WTC11 (cell line): ENCODE results near the gene PIK3C3. TPM values are rescaled to one million over a fixed set of nuclear protein-coding genes. Genes with fewer than 3 reads are reported as not detected.

Experiments used
- ATAC-seq: fragments of 200-7000 bp; cut with Tn5 transposase; 2 replicates; pipeline ENCODE4 v1.10.0; 2021; ENCODE audit warnings: mild to moderate bottlenecking, moderate library complexity
- CTCF ChIA-PET: fragments of 300-600 bp; sonication (Branson Sonifier 250); formaldehyde crosslinking; loops from one replicate; lab custom pipeline; 2021; ENCODE audit warnings: antibody characterized with exemption; lab: Charles Lee
- POLR2A ChIA-PET: fragments of 350-600 bp; sonication (Branson Sonifier 250); formaldehyde crosslinking; loops from one replicate; lab custom pipeline; 2021; ENCODE audit warnings: antibody characterized with exemption; lab: Charles Lee
- DNase-seq: peaks from one replicate; pipeline ENCODE4 v3.0.0; 2021; ENCODE audit warnings: low spot score
- H3K27ac Mint-ChIP-seq: 2 replicates; pipeline ENCODE4 v1.8.0; 2021; ENCODE audit warnings: mixed read lengths
- H3K27me3 Mint-ChIP-seq: 2 replicates; pipeline ENCODE4 v1.8.0; 2021; ENCODE audit warnings: low read depth, mild to moderate bottlenecking, moderate library complexity, mixed read lengths
- H3K36me3 Mint-ChIP-seq: 2 replicates; pipeline ENCODE4 v1.8.0; 2021; ENCODE audit warnings: mixed read lengths
- H3K4me1 Mint-ChIP-seq: 2 replicates; pipeline ENCODE4 v1.8.0; 2022; ENCODE audit warnings: mixed read lengths
- H3K4me3 Mint-ChIP-seq: 2 replicates; pipeline ENCODE4 v1.8.0; 2021; ENCODE audit warnings: mild to moderate bottlenecking, moderate library complexity, mixed read lengths
- H3K9me3 Mint-ChIP-seq: 2 replicates; pipeline ENCODE4 v1.8.0; 2021; ENCODE audit warnings: mixed read lengths
- ARID4B ChIP-seq: sonication (generic); formaldehyde crosslinking; IDR thresholded peaks from 2 replicates; pipeline ENCODE4 v1.8.0; 2023; ENCODE audit warnings: missing genetic modification reagents, mild to moderate bottlenecking, borderline replicate concordance
- ATF2 ChIP-seq: sonication (generic); formaldehyde crosslinking; IDR thresholded peaks from 2 replicates; pipeline ENCODE4 v1.8.1; 2022; ENCODE audit warnings: low read depth, missing genetic modification reagents, borderline replicate concordance
- CBFB ChIP-seq: sonication (generic); formaldehyde crosslinking; IDR thresholded peaks from 2 replicates; pipeline ENCODE4 v1.8.1; 2022; ENCODE audit warnings: mild to moderate bottlenecking, low read depth, missing genetic modification reagents
- CREB1 ChIP-seq: sonication (generic); formaldehyde crosslinking; IDR thresholded peaks from 2 replicates; pipeline ENCODE4 v1.8.0; 2023; ENCODE audit warnings: mild to moderate bottlenecking, missing genetic modification reagents
- E2F4 ChIP-seq: sonication (generic); formaldehyde crosslinking; IDR thresholded peaks from 2 replicates; pipeline ENCODE4 v1.8.1; 2022; ENCODE audit warnings: low read depth, mild to moderate bottlenecking, moderate library complexity, missing genetic modification reagents, borderline replicate concordance
- E2F5 ChIP-seq: sonication (generic); formaldehyde crosslinking; IDR thresholded peaks from 2 replicates; pipeline ENCODE4 v1.8.1; 2022; ENCODE audit warnings: mild to moderate bottlenecking, moderate library complexity, missing genetic modification reagents
- ERG ChIP-seq: fragments of 250-450 bp; sonication (Bioruptor Pico); IDR thresholded peaks from 2 replicates; pipeline ENCODE4 v1.8.0; 2021; ENCODE audit warnings: mild to moderate bottlenecking
- GTF2I ChIP-seq: fragments of 250-450 bp; sonication (Bioruptor Pico); conservative IDR thresholded peaks from 2 replicates; pipeline ENCODE4 v1.4.0; 2021; ENCODE audit warnings: mild to moderate bottlenecking
- KAT7 ChIP-seq: sonication (generic); formaldehyde crosslinking; IDR thresholded peaks from 2 replicates; pipeline ENCODE4 v1.8.1; 2023; ENCODE audit warnings: missing genetic modification reagents, mild to moderate bottlenecking, borderline replicate concordance
- MAX ChIP-seq: sonication (generic); formaldehyde crosslinking; IDR thresholded peaks from 2 replicates; pipeline ENCODE4 v1.8.0; 2022; ENCODE audit warnings: mild to moderate bottlenecking, missing genetic modification reagents
- NFATC4 ChIP-seq: fragments of 250-450 bp; sonication (Bioruptor Pico); IDR thresholded peaks from 2 replicates; pipeline ENCODE4 v1.9.0; 2021; ENCODE audit warnings: mild to moderate bottlenecking
- NFYB ChIP-seq: sonication (generic); formaldehyde crosslinking; conservative IDR thresholded peaks from 2 replicates; pipeline ENCODE4 v1.8.0; 2022; ENCODE audit warnings: low read depth, missing genetic modification reagents
- NR1H2 ChIP-seq: sonication (generic); formaldehyde crosslinking; IDR thresholded peaks from 2 replicates; pipeline ENCODE4 v1.9.0; 2021; ENCODE audit warnings: mild to moderate bottlenecking, moderate library complexity, missing genetic modification reagents
- NR3C1 ChIP-seq: sonication (generic); formaldehyde crosslinking; conservative IDR thresholded peaks from 2 replicates; pipeline ENCODE4 v1.8.1; 2023; ENCODE audit warnings: low read depth, mild to moderate bottlenecking, missing genetic modification reagents
- OVOL2 ChIP-seq: fragments of 250-450 bp; sonication (Bioruptor Pico); IDR thresholded peaks from 2 replicates; pipeline ENCODE4 v1.9.0; 2021; ENCODE audit warnings: mild to moderate bottlenecking, borderline replicate concordance
- PRRX2 ChIP-seq: fragments of 250-450 bp; sonication (Bioruptor Pico); IDR thresholded peaks from 2 replicates; pipeline ENCODE4 v1.8.0; 2021; ENCODE audit warnings: mild to moderate bottlenecking
- RELA ChIP-seq: sonication (generic); formaldehyde crosslinking; IDR thresholded peaks from 2 replicates; pipeline ENCODE4 v1.8.1; 2022; ENCODE audit warnings: missing genetic modification reagents, mild to moderate bottlenecking, borderline replicate concordance
- STAT6 ChIP-seq: sonication (generic); formaldehyde crosslinking; conservative IDR thresholded peaks from 2 replicates; pipeline ENCODE4 v1.8.1; 2023; ENCODE audit warnings: mild to moderate bottlenecking, low read depth, missing genetic modification reagents, moderate library complexity
- TCF7 ChIP-seq: sonication (generic); formaldehyde crosslinking; IDR thresholded peaks from 2 replicates; pipeline ENCODE4 v1.8.0; 2022; ENCODE audit warnings: mild to moderate bottlenecking, low read depth, missing genetic modification reagents, moderate library complexity
- ZNF232 ChIP-seq: sonication (generic); formaldehyde crosslinking; IDR thresholded peaks from 2 replicates; pipeline ENCODE4 v1.8.0; 2022; ENCODE audit warnings: mild to moderate bottlenecking, missing genetic modification reagents
- ZNF281 ChIP-seq: sonication (generic); formaldehyde crosslinking; IDR thresholded peaks from 2 replicates; pipeline ENCODE4 v1.8.0; 2023; ENCODE audit warnings: mild to moderate bottlenecking, missing genetic modification reagents
- ZNF396 ChIP-seq: fragments of 250-450 bp; sonication (Bioruptor Pico); IDR thresholded peaks from 2 replicates; pipeline ENCODE4 v1.8.0; 2021; ENCODE audit warnings: mild to moderate bottlenecking, moderate library complexity, borderline replicate concordance
- total RNA-seq: library from RNA; stranded (reverse); gene quantifications from 3 replicates; pipeline ENCODE4 v1.2.3, GENCODE V29; 2021

The PIK3C3 gene
- total RNA-seq, 1 experiment from 2014 or later, result 40.4 TPM

- no peaks in the 10 kb centered on the region for H3K9me3 Mint-ChIP-seq
- TF ChIP-seq NR1H2 (CRISPR knock-in tag), result no peak
- TF ChIP-seq E2F5, result no peak
- TF ChIP-seq ZNF232 (CRISPR knock-in tag), result no peak
- TF ChIP-seq OVOL2 (CRISPR knock-in tag), result no peak
- TF ChIP-seq PRRX2 (CRISPR knock-in tag), result no peak
- TF ChIP-seq ZNF281, result no peak
- TF ChIP-seq ZNF396 (CRISPR knock-in tag), result no peak
- TF ChIP-seq KAT7 (CRISPR knock-in tag), result no peak
- no peak for TF ChIP-seq ERG
- TF ChIP-seq RELA (CRISPR knock-in tag), result no peak
- no peak for TF ChIP-seq MAX (CRISPR knock-in tag)
- TF ChIP-seq CREB1 (CRISPR knock-in tag), result no peak
- no peak for TF ChIP-seq ARID4B
- no peak for TF ChIP-seq CBFB (CRISPR knock-in tag)
- no peak for TF ChIP-seq GTF2I (CRISPR knock-in tag)
- no peak for TF ChIP-seq TCF7 (CRISPR knock-in tag)
- no peak for TF ChIP-seq NFYB (CRISPR knock-in tag)
- TF ChIP-seq, all 79 proteins: peak for 0
- DNase-seq (no peak), ATAC-seq (no peak)
- Mint-ChIP-seq H3K36me3 (no peaks in the 10 kb centered on the region), H3K4me1 (peaks cover 3% of the 10 kb centered on the region; the same call in 1 of the 2 replicates), H3K27me3 (no peaks in the 10 kb centered on the region; the same call in 1 of the 2 replicates), H3K4me3 (no peak overlapping the region), H3K27ac (no peak overlapping the region)
- POLR2A ChIA-PET, result no interaction called here
- CTCF ChIA-PET, result no interaction called here
Observed at GRCh38 chr18:41922176-41922575, 32.9 kb upstream of the PIK3C3 start.

- CTCF ChIA-PET, result no interaction called here
- Mint-ChIP-seq H3K27ac (no peak overlapping the region), H3K9me3 (no peaks in the 10 kb centered on the region), H3K27me3 (no peaks in the 10 kb centered on the region; the same call in 1 of the 2 replicates), H3K4me1 (no peaks in the 10 kb centered on the region), H3K36me3 (no peaks in the 10 kb centered on the region), H3K4me3 (no peak overlapping the region)
- no peak for ATAC-seq
- DNase-seq, result no peak
- POLR2A ChIA-PET, result no interaction called here
- TF ChIP-seq NR3C1 (no peak), ATF2 (CRISPR knock-in tag) (no peak), STAT6 (CRISPR knock-in tag) (no peak), NFATC4 (CRISPR knock-in tag) (no peak), E2F4 (CRISPR knock-in tag) (no peak)
Observed at GRCh38 chr18:41922841-41923240, 32.2 kb upstream of the PIK3C3 start.
